Fibroblast of lung (primary cell): ENCODE measurements around the gene FRMD6. TPM values are rescaled to one million over a fixed set of nuclear protein-coding genes. Genes with fewer than 3 reads are reported as not detected.
"Not testable (repeated sequence)": the region's sequence is repeated elsewhere in the genome, so short reads cannot be mapped to it uniquely, and the experiment has no call there.

Experiments
- DNase-seq, 2 donors: peaks; one replicate each; pipeline versions ENCODE4 v3.0.0 to v3.0.0-alpha.2; 2010; ENCODE audit warnings: low read depth in 2 of 2
- H2AFZ ChIP-seq: 2 replicates; pipeline ENCODE4 v1.5.1; 2012; ENCODE audit warnings: low read length, control low read depth, inconsistent platforms
- H3K27ac ChIP-seq: 2 replicates; pipeline ENCODE4 v1.5.1; 2011; ENCODE audit warnings: low read length, control low read depth; ENCODE audit not compliant: insufficient read depth
- H3K27me3 ChIP-seq: 2 replicates; pipeline ENCODE4 v1.5.1; 2011; ENCODE audit warnings: mild to moderate bottlenecking, low read length; ENCODE audit not compliant: control insufficient read depth, insufficient read depth
- H3K36me3 ChIP-seq: 2 replicates; pipeline ENCODE4 v1.5.1; 2011; ENCODE audit warnings: low read length; ENCODE audit not compliant: control insufficient read depth, insufficient read depth
- H3K4me1 ChIP-seq: 2 replicates; pipeline ENCODE4 v1.5.1; 2011; ENCODE audit warnings: low read length; ENCODE audit not compliant: control insufficient read depth, insufficient read depth; ENCODE audit errors: extremely low read depth
- H3K4me2 ChIP-seq: 2 replicates; pipeline ENCODE4 v1.5.1; 2011; ENCODE audit warnings: low read length, control low read depth; ENCODE audit not compliant: insufficient read depth; ENCODE audit errors: extremely low read depth
- H3K4me3 ChIP-seq, 4 experiments: fragments of 200-600 bp in 1 of 4; sonication (generic) in 1 of 4; replicated peaks in 1 of 4; 2 replicates each; pipeline ENCODE4 v1.5.1; 2011 to 2016; ENCODE audit warnings: low read length in 4 of 4, low read depth in 3 of 4, mild to moderate bottlenecking in 3 of 4, control low read depth in 2 of 4, inconsistent platforms in 1 of 4, mixed read lengths in 1 of 4; ENCODE audit not compliant: insufficient read depth in 1 of 4; ENCODE audit errors: control extremely low read depth in 1 of 4
- H3K79me2 ChIP-seq: 2 replicates; pipeline ENCODE4 v1.5.1; 2012; ENCODE audit warnings: mild to moderate bottlenecking, low read length, inconsistent platforms; ENCODE audit not compliant: control insufficient read depth, insufficient read depth
- H3K9ac ChIP-seq: 2 replicates; pipeline ENCODE4 v1.5.1; 2011; ENCODE audit warnings: mild to moderate bottlenecking, low read length, control low read depth; ENCODE audit not compliant: insufficient read depth
- H3K9me3 ChIP-seq: 2 replicates; pipeline ENCODE4 v1.5.1; 2012; ENCODE audit warnings: low read depth, low read length; ENCODE audit not compliant: control insufficient read depth, insufficient read depth
- H4K20me1 ChIP-seq: 2 replicates; pipeline ENCODE4 v1.5.1; 2011; ENCODE audit warnings: low read length; ENCODE audit not compliant: control insufficient read depth, insufficient read depth; ENCODE audit errors: extremely low read depth
- EZH2 ChIP-seq: IDR thresholded peaks from 2 replicates; pipeline ENCODE4 v1.5.1; 2012; ENCODE audit warnings: low read length, control low read depth, mild to moderate bottlenecking; ENCODE audit errors: missing control alignments
- polyA plus RNA-seq, 2 donors: library from polyadenylated mRNA; depleted of rRNA in 1 of 2; stranded (reverse) in 1 of 2; unstranded in 1 of 2; fragments of >200 nt; gene quantifications; 2 replicates each; pipeline ENCODE4 v1.2.1, GENCODE V29; 2011 to 2012; ENCODE audit warnings: missing spikeins in 1 of 2
- total RNA-seq: library from RNA; depleted of rRNA; stranded (reverse); fragments of >200 nt; gene quantifications from 2 replicates; pipeline ENCODE4 v1.2.1, GENCODE V29; 2014
- TF ChIP-seq, protein P1 (sequence below), 2 donors: IDR thresholded peaks in 1 of 2; conservative IDR thresholded peaks in 1 of 2; 1 replicate in 1 of 2; 2 replicates in 1 of 2; pipeline ENCODE4 v1.5.1; 2011 to 2012; ENCODE audit warnings: low read length in 2 of 2, control low read depth in 1 of 2, inconsistent platforms in 1 of 2, low read depth in 1 of 2, mild to moderate bottlenecking in 1 of 2

FRMD6 gene
- total and polyA plus RNA-seq, 2 donors (not counting 1 experiment from before 2014, with no cell fraction given): 200 to 222 TPM

DNA sequence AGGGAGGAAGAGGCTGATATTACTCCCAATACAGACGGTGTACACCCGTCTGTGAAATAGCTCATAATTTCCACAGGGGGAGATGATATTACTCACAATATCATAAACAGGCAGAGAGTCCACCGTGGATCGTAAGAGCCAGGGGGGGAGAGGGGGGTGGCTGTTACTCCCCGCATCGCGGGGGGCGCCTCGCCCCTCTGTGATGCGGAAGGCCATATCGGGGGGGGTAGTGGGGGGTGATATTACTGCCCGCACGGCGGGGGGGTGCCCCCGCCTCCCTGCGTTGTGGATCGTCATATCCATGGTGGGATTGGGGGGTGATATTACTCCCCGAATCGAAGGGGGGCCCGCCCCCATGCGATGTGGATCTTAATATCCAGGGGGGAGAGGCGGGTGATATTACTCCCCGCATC is 91.9 kb downstream of the FRMD6 start:
- no peak for DNase-seq
- no peak overlapping the region for H3K27ac ChIP-seq
- no peaks in the 10 kb centered on the region for H3K27me3 ChIP-seq
- H4K20me1 ChIP-seq: no peaks in the 10 kb centered on the region
- H3K4me1 ChIP-seq: no peaks in the 10 kb centered on the region
- no peaks in the 10 kb centered on the region for H3K9me3 ChIP-seq
- no peak overlapping the region for H3K4me2 ChIP-seq
- no peak overlapping the region for H3K9ac ChIP-seq
- H3K4me3 ChIP-seq: no peak overlapping the region
- no peak for TF ChIP-seq EZH2
- TF ChIP-seq, protein P1, sequence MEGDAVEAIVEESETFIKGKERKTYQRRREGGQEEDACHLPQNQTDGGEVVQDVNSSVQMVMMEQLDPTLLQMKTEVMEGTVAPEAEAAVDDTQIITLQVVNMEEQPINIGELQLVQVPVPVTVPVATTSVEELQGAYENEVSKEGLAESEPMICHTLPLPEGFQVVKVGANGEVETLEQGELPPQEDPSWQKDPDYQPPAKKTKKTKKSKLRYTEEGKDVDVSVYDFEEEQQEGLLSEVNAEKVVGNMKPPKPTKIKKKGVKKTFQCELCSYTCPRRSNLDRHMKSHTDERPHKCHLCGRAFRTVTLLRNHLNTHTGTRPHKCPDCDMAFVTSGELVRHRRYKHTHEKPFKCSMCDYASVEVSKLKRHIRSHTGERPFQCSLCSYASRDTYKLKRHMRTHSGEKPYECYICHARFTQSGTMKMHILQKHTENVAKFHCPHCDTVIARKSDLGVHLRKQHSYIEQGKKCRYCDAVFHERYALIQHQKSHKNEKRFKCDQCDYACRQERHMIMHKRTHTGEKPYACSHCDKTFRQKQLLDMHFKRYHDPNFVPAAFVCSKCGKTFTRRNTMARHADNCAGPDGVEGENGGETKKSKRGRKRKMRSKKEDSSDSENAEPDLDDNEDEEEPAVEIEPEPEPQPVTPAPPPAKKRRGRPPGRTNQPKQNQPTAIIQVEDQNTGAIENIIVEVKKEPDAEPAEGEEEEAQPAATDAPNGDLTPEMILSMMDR (conservative IDR thresholded peaks at IDR 0.05 in 1 of 2, IDR thresholded peaks at IDR 0.05 in 1 of 2; ENCODE audit: low read depth in 1 of 2, low read length in 2 of 2): no peak
- H3K36me3 ChIP-seq: no peaks in the 10 kb centered on the region
- H2AFZ ChIP-seq: no peak overlapping the region
- H3K79me2 ChIP-seq: no peaks in the 10 kb centered on the region

DNA sequence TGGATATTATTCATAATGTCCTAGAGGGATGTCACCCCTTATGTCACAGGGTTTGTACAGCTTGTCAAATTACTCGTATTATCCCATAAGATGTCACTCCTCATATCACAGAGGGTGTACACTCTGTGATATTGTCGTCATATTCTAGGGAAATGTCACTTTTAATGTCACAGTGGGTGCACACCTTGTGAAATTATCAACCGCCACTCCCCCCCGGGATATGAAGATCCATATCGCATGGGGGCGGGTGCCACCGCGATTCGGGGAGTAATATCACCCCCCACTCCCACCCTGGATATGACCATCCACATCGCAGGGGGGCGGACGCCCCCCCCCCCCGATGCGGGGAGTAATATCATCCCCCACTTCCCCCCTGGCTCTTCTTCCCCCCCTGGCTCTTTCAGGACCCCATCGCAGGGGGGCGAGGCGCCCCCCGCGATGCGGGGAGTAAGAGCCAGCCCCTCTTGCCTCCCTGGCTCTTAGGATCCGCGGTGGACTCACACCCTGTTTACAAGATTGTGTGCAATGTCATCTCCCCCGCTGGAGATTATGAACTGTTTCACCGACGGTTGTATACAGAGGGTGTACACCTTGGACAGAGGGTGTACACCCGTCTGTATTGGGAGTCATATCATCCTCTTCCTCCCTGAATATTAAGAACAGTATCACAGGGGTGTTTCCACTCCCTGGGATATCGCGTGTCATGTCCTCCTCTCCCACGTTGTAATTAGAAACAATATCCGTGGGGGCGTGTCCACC is 92.8 kb downstream of the FRMD6 start:
- DNase-seq: no peak
- no peak overlapping the region for H3K9ac ChIP-seq
- H3K79me2 ChIP-seq: no peaks in the 10 kb centered on the region
- no peak for TF ChIP-seq EZH2
- TF ChIP-seq, protein P1 (conservative IDR thresholded peaks at IDR 0.05 in 1 of 2, IDR thresholded peaks at IDR 0.05 in 1 of 2; ENCODE audit: low read depth in 1 of 2, low read length in 2 of 2): no peak
- no peak overlapping the region for H3K4me3 ChIP-seq
- no peaks in the 10 kb centered on the region for H3K27me3 ChIP-seq
- no peak overlapping the region for H3K27ac ChIP-seq
- no peaks in the 10 kb centered on the region for H3K4me1 ChIP-seq
- H2AFZ ChIP-seq: no peak overlapping the region
- H4K20me1 ChIP-seq: no peaks in the 10 kb centered on the region
- no peaks in the 10 kb centered on the region for H3K9me3 ChIP-seq
- no peak overlapping the region for H3K4me2 ChIP-seq
- no peaks in the 10 kb centered on the region for H3K36me3 ChIP-seq

DNA sequence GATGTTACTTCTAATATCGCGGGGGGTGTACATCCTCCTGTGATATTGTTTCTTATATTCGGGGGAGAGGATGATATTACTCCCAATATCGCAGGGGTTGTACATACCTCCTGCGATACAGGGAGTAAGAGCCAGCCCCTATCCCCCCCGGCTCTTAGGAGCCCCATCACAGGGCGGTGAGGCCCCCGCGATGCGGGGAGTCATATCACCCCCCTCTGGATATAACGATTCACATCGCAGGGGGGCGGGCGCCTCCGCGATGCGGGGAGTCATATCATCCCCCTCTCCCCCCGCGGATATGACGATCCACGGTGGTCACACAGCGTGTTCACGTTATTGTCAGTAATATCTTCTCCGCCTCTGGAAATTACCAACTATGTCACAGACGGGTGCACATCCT is 95.1 kb downstream of the FRMD6 start:
- not testable (repeated sequence) for H3K4me2 ChIP-seq, H3K36me3 ChIP-seq, H2AFZ ChIP-seq, H3K27me3 ChIP-seq, H3K79me2 ChIP-seq, DNase-seq, H3K27ac ChIP-seq, H3K9ac ChIP-seq, H3K4me1 ChIP-seq, H4K20me1 ChIP-seq, H3K9me3 ChIP-seq, H3K4me3 ChIP-seq
